AG10803 (cell line): Measurements from ENCODE around the gene GLS.
"Not testable (repeated sequence)": the region's sequence is repeated elsewhere in the genome, so short reads cannot be mapped to it uniquely, and the experiment has no call there.

Experiments used
- DNase-seq: peaks from one replicate; pipeline ENCODE4 v3.0.0; 2010; ENCODE audit warnings: low read depth
- H3K4me3 ChIP-seq: 2 replicates; pipeline ENCODE4 v1.5.1; 2011; ENCODE audit warnings: mild to moderate bottlenecking, low read length, control low read depth
- TF ChIP-seq, protein P1 (sequence below): conservative IDR thresholded peaks from 2 replicates; pipeline ENCODE4 v1.5.1; 2011; ENCODE audit warnings: mild to moderate bottlenecking, low read length, control low read depth, inconsistent platforms

The GLS gene

GRCh38 chr2:190864375-190864774 lies 16.2 kb upstream of the GLS start:
- peak; percentile 91 for DNase-seq
- TF ChIP-seq, protein P1, sequence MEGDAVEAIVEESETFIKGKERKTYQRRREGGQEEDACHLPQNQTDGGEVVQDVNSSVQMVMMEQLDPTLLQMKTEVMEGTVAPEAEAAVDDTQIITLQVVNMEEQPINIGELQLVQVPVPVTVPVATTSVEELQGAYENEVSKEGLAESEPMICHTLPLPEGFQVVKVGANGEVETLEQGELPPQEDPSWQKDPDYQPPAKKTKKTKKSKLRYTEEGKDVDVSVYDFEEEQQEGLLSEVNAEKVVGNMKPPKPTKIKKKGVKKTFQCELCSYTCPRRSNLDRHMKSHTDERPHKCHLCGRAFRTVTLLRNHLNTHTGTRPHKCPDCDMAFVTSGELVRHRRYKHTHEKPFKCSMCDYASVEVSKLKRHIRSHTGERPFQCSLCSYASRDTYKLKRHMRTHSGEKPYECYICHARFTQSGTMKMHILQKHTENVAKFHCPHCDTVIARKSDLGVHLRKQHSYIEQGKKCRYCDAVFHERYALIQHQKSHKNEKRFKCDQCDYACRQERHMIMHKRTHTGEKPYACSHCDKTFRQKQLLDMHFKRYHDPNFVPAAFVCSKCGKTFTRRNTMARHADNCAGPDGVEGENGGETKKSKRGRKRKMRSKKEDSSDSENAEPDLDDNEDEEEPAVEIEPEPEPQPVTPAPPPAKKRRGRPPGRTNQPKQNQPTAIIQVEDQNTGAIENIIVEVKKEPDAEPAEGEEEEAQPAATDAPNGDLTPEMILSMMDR, result no peak
- no peak overlapping the region for H3K4me3 ChIP-seq

- DNase-seq, result peak; percentile 79
- TF ChIP-seq, protein P1, result no peak
Measured at GRCh38 chr2:190867212-190867611, 13.4 kb upstream of the GLS start.

DNA sequence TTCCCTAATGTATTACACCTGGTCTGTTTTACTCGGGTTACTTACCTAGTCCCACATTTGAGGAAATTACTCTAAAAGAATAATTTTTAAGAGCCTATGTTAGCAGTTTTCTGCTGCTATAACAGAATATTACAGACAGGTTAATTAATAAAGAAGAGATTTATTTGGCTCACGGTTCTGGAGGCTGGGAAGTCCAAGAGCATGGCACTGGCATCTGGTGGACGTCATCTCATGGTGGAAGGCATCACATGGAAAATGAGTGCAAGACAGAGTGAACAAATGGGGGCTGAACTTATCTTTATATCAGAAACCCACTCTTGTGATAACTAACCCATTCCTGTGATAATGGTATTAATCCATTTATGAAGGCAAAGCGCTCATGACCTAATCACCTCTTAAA lies 12.8 kb upstream of the GLS start:
- H3K4me3 ChIP-seq, result no peak overlapping the region
- TF ChIP-seq, protein P1, result no peak
- no peak for DNase-seq

More at GRCh38 chr2:190867212-190867611, 13.4 kb upstream of the GLS start:
- no peak overlapping the region for H3K4me3 ChIP-seq

DNA sequence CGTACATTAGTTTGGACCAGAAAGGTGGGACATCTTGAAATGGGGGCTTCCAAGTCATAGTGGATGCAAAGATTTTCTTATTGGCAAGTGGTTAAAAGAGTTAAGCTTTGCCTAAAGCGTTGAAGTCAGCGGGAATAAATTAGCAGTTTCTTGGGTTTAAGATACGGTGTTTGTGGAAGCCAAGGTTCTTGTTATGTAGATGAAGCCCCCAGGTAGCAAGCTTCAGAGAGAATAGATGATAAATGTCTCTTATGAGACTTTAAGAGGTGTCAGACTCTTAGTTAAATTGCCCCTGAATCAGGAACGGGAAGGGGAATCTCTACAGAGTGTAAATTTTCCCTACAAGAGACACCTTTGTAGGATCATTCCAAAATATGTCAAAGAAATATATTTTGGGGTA lies 10.9 kb upstream of the GLS start:
- H3K4me3 ChIP-seq, result no peak overlapping the region
- TF ChIP-seq, protein P1, result no peak
- no peak for DNase-seq

DNA sequence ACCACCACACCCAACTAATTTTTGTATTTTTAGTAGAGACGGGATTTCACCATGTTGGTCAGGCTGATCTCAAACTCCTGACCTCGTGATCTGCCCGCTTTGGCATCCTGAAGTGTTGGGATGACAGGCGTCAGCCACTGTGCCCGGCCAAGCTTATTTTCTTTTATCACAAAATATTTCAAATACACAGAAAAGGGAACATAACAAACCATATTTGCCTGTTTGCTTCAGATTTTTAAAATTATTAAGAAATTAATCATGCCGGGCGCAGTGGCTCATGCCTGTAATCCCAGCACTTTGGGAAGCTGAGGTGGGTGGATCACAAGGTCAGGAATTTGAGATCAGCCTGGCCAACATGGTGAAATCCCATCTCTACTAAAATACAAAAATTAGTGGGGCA lies 7.2 kb upstream of the GLS start:
- H3K4me3 ChIP-seq, DNase-seq: not testable (repeated sequence)

- DNase-seq, result no peak
- TF ChIP-seq, protein P1, result no peak
- H3K4me3 ChIP-seq, result no peak overlapping the region
Measured at GRCh38 chr2:190875891-190876290, 4.7 kb upstream of the GLS start.

GRCh38 chr2:190876631-190877030 lies 4.0 kb upstream of the GLS start:
- no peak for DNase-seq
- no peak overlapping the region for H3K4me3 ChIP-seq
- TF ChIP-seq, protein P1, result no peak

DNA sequence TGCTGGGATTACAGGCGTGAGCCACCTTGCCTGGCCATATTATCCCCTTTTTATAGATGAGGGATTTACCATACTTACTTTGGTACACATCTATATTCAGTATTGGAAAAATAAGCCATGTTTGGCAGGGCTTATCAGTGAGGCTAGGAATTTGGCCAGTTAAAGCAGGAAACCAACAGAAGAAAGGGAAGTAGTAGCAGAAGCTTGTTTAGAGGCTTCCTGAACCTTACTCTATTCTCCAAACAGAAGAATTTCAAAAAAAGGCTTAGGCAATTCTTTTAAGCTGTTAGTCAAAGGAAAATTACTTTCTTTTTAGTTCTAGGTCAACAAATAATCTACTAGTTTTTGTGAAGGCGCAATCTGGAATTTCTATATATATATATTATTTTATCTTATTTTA lies 3.2 kb upstream of the GLS start:
- TF ChIP-seq, protein P1, result no peak
- no peak overlapping the region for H3K4me3 ChIP-seq
- DNase-seq, result no peak
